NCI-H526 treated with DMSO at 0.1 percent for 48 hours (cell line): ENCODE measurements around the gene IQSEC1.

Experiments
- DNase-seq: peaks from one replicate; lab custom pipeline; 2025; lab: John Stamatoyannopoulos, UW

Gene IQSEC1

GRCh38 chr3:12984023-12984823 lies 89.0 kb downstream of the IQSEC1 start:
- DNase-seq: no peak

- DNase-seq: no peak
Observed at GRCh38 chr3:12983319-12983718, 89.9 kb downstream of the IQSEC1 start.

- no peak for DNase-seq
Observed at GRCh38 chr3:12982619-12983101, 90.6 kb downstream of the IQSEC1 start.

- no peak for DNase-seq
Observed at GRCh38 chr3:12981306-12982275, 91.6 kb downstream of the IQSEC1 start.

GRCh38 chr3:12980596-12981290 lies 92.5 kb downstream of the IQSEC1 start:
- DNase-seq: no peak

GRCh38 chr3:12979947-12980487 lies 93.2 kb downstream of the IQSEC1 start:
- DNase-seq: no peak

DNA sequence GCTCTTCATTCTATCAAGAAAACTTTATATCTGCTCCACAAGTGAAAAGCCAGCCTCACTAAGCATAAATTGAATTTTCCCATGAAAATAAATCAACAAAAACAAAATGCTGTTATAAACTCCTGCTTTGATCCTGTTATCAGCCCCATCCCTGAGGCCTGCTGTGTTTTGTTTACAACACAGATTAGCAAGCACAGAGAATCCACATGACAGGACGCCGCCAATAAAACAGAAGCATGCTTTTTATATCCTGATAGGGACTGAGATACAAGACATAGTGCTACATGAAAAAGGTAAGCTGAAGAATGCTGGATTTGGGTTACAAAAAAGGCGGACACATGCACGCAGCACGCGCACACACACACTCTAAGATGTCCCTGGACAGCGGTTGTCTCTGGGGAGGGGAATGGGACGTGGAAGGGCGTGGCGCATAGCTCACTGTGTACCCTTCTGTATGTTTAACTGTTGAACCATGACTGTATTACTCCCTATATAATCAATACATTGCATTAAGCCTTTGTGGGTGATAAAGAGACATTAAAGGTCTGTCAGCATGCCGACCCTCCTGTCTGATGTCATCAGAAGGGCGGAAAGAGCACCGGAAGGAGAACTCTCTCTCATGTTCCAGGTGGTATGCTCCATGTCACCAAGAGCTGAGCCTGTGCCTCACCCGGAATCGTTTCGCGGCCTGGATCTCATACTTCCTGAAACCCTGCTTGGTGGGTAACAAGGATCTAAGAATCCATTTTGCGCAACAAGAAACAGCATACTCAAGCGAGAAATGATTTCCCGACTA lies 93.9 kb downstream of the IQSEC1 start:
- no peak for DNase-seq

DNA sequence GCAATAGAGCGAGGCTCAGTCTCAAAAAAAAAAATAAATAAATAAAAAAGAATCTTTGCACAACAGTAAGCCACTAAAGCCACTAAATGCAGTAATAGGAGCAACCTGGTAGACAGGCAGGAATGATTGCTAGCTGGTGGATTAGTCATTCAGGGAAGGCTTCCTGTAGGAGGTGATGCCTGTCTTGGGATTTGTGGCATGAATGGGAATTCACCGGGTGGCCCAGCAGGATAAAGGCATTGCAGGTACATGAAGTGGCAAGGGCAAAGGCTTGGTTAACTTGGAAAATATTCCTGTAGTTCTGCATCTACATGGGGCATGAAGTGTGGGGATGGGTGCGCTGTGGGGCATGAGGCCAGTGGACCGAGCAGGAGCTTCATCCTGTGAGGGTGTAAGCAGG lies 94.5 kb downstream of the IQSEC1 start:
- no peak for DNase-seq

- no peak for DNase-seq
Observed at GRCh38 chr3:12977117-12977808, 96.0 kb downstream of the IQSEC1 start.

DNA sequence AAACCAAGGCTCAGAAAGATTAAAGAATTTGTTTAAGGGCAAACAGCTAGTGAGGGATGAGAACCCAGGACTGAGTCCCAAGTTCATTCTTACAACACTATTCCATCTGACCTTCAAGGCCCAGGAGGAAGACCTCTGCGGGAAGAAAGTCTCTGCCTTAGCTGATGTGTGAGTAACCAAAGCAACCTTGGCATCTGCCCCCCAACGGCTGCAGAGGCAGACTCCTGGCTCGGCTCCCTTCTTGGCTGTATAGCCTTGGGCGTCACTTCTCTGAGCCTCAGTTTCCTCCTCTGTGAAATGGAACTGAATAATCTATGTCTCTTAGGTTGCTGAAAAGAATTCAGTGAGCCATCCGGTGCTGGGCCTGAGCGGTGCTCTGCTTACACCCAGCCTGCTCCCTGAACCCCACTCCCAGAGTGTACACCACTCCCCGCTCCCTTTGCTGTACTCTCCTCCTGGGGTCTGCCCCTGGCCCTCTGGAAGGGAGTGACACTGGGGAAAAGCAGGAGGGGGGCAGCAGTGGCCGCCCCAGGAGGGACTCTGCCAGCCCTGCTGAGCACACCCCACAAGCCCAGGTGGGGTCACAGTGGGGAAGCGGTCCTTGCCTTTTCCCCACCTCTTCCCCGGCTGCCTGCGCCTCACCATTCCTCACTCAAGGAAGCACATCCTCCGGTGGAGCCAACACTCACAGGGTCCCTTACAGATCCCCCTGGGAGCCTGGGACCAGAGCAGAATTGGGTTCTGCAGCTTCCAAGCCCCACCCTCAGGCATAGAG lies 97.3 kb downstream of the IQSEC1 start:
- no peak for DNase-seq

DNA sequence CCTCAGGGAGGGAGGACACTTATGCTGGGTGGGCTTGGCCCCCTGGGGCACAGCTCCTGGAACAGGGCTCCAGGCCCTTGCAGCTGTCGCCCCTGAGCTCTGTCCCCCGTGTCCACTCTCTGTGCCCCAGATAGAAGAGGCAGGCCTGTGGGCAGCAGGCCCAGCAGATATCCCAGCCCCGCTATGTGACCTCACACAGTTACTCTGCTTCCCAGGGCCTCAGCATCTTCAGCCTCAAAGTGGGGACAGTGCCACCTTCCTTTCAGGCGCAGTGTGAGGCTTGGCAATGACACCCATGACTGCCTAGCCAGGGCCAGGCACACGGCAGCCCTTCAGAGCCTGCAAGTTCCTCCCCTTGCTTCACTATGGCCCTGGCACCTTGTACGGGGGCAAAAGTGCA lies 98.4 kb downstream of the IQSEC1 start:
- DNase-seq: no peak

DNA sequence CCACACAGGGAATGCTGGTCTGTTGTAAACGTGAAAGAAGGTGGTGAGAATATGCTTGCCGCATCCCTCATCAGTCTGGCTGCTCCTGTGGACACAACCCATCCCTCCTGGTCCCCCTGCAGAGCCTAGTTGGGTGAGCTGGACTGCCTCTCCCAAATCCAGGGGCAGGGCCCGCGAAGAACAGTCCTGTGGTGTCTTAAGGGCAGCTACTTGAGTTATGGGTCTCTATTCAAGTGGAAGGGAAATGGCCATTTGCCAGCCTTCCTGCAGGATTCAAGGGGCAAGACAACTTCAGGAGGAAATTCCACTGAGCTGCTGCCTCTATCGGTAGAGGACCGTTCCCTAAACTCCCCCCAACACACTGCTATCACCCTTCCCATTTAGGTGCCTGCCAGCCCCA lies 98.9 kb downstream of the IQSEC1 start:
- no peak for DNase-seq

DNA sequence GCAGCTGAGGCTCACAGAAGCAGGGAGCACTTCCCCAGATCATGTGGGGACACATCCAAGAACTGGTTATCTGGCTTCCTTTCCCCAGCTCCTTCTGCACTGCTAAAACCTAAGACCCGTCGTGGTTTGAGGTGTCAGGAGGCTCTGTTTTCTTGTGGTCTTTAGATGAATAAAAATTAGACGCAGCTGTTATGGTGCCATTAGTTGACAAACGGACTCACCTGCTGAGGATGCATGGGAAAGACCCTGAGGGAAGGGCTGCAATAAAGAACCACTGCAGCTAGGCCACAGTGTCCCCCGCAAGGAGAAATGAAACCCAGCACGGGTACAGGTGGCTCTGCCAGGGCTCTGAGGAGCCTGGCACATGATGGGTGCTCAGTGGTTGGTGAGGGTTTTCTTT lies 99.4 kb downstream of the IQSEC1 start:
- no peak for DNase-seq

DNA sequence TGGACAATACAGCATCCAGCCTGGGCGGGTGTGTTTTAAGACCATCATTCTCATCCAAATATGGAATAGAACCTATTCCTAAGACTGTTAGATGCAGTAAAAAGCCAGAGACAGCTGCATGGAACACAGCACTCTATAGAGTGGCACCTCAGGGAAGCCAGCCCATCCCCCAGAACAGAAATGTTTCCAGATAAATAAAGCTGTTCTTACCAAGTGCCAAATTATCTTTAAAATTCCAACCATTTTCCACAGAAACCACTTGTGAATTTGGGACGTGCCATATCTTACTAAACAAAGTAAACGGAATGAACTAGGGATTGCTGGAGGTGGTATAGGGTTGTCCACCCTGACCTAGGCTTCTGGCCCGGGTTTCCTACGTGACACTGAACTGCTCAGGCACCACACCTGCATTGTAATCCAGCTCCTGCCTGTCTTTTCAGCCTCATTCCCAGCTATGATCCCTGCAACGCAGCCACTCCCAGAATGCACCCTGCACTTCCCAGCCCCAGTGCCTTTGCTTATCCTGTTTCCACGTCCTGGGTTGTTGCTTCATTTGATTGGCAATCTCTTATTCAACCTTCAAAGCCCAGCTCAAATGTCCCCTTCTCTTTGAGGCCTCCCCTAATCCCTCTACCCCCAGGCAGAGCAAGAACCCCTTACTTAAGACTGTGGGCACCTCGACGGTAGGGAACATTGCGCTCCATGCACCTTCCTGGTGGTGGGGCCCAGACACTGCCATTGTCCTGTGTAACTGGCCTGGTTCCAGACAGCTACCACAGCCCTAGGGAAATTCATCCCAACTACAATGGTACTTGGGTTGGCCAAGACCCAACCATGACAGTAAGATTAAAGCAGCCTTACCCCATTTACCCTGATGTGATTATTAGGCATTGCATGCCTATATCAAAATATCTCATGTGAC lies 100.2 kb downstream of the IQSEC1 start:
- DNase-seq: no peak

DNA sequence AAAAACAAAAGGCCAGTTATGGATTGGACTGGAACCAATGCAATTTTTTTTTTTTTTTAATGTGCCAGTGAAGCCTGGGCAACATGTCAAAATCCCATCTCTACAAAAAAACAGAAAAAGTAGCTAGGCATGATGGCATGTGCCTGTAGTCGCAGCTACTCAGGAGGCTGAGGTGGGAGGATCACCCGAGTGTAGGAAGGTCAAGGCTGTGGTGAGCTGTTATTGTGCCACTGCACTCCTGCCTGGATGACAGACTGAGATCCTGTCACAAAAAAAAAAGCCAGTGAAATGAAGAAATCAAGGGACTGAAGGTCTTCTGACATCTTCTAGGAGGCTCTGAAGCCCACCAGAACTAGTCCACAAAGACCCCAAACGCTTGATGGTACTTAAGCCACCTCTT lies 101.2 kb downstream of the IQSEC1 start:
- DNase-seq: no peak

DNA sequence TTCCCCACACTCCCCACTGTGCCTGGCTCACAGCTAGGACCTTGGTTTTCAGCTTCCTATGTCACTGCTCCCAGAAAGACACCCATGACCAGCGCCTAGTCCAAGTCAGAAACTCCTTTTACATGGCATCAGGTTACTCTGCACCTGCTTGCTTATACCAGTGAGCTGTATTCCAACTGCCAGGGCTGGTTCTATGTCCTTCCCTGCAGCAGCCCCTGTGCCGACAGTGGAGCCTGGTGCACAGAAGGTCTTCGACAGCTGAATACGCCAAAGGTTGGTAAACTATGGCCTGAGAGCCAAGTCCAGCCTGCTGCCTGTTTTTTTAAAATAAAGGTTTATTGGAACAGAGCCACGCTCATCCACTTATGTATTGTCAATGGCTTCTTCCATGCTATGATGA lies 102.5 kb downstream of the IQSEC1 start:
- peak; percentile 28 for DNase-seq

DNA sequence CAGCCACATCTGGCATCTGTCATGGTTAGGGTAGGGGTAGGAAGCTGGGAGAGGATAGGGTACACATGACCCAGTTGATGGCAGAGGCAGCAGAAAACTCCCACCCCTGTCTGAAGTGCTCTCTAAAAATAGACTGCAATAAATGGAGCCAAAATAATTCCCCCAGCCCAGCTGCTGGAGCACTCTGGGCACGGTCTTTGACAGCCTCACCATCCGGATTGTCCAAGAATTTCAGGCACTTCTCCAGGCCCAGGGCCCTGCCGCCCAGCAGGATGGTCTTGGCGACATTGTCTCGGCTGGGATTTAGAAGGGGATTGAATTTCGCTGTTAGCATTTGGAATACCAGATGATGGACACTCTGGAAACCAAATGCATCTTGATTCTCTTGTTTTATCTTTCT lies 103.7 kb downstream of the IQSEC1 start:
- DNase-seq: no peak

DNA sequence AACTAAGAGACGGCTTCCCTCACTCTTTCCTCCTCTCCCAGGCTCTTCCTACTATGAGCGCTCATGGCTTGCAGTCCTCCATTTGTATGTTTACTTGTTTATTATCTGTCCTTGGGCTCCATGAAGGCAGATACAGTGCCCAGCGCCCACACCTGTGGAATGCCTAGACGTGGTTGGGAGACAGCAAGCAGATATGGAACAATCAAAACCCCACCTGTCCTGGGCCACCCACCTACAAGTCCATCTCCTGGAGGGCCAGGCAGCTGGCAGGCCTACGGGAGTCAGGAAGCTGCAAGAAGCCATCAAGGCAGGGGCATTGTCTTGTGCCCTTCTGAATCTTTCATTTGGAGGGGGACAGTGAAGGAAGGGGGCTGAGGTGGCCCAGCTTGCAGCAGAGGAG lies 104.7 kb downstream of the IQSEC1 start:
- no peak for DNase-seq
